GM12878 (cell line): ENCODE measurements around the gene TPCN2. TPM values are rescaled to one million over a fixed set of nuclear protein-coding genes. Genes with fewer than 3 reads are reported as not detected.

ENCODE experiments used
- ATAC-seq: fragments of 200-7000 bp; cut with Tn5 transposase; 3 replicates; pipeline ENCODE4 v1.9.1; 2020; ENCODE audit warnings: mild to moderate bottlenecking, moderate library complexity
- BruUV-seq: library from RNA; stranded (reverse); fragments of 400-500 nt; replicated peaks from 2 replicates; lab custom pipeline; 2021; lab: Mats Ljungman, UMichigan
- CTCF ChIA-PET: fragments of 300-600 bp; sonication (Branson Sonifier 250); formaldehyde crosslinking; extraction: SDS; loops from one replicate; lab custom pipeline; 2021; ENCODE audit warnings: inconsistent platforms; lab: Yijun Ruan, JAX
- POLR2A ChIA-PET: fragments of 350-600 bp; formaldehyde crosslinking; extraction: SDS; loops from one replicate; lab custom pipeline; 2021; ENCODE audit warnings: inconsistent platforms; lab: Charles Lee
- RAD21 ChIA-PET: fragments of 300-600 bp; sonication (Branson Sonifier 250); formaldehyde crosslinking; loops from one replicate; lab custom pipeline; 2023; ENCODE audit warnings: antibody characterized with exemption; ENCODE audit not compliant: unreplicated experiment; lab: Charles Lee
- SMC1A ChIA-PET: fragments of 300-600 bp; sonication (Branson Sonifier 250); formaldehyde crosslinking; loops from one replicate; lab custom pipeline; 2023; ENCODE audit not compliant: unreplicated experiment, uncharacterized antibody; lab: Charles Lee
- DNase-seq: peaks from one replicate; pipeline ENCODE4 v3.0.0-alpha.2; 2011; ENCODE audit warnings: low read depth, low spot score
- FAIRE-seq: peaks from 3 replicates; lab custom pipeline; 2011; peaks lifted over from hg19 to GRCh38; lab: Jason Lieb, UNC
- H2AFZ ChIP-seq: 2 replicates; pipeline ENCODE4 v1.6.0; 2011; ENCODE audit warnings: low read depth, low read length, control low read depth; ENCODE audit not compliant: control insufficient read depth
- H3K27ac ChIP-seq: 2 replicates; pipeline ENCODE4 v1.5.1; 2011; ENCODE audit warnings: control low read depth; ENCODE audit not compliant: control insufficient read depth, insufficient read depth
- H3K27me3 ChIP-seq, 2 experiments: replicated peaks in 1 of 2; 2 replicates each; pipeline versions ENCODE4 v1.6.0 to v1.6.1; 2011; ENCODE audit warnings: low read length in 1 of 2; ENCODE audit not compliant: control insufficient read depth in 2 of 2, insufficient read depth in 2 of 2
- H3K36me3 ChIP-seq, 2 experiments: 2 replicates each; pipeline ENCODE4 v1.5.1; 2011; ENCODE audit warnings: low read length in 1 of 2; ENCODE audit not compliant: control insufficient read depth in 2 of 2, insufficient read depth in 2 of 2
- H3K4me1 ChIP-seq: 2 replicates; pipeline ENCODE4 v1.6.1; 2011; ENCODE audit warnings: mild to moderate bottlenecking, low read length, moderate library complexity, mixed read lengths; ENCODE audit not compliant: control insufficient read depth, insufficient read depth
- H3K4me2 ChIP-seq: 2 replicates; pipeline ENCODE4 v1.6.0; 2011; ENCODE audit warnings: control low read depth; ENCODE audit not compliant: control insufficient read depth, insufficient read depth
- H3K4me3 ChIP-seq: fragments of 200-600 bp; sonication (generic); 2 replicates; pipeline ENCODE4 v1.5.1; 2016
- H3K79me2 ChIP-seq: 2 replicates; pipeline ENCODE4 v1.6.0; 2011; ENCODE audit warnings: low read length; ENCODE audit not compliant: control insufficient read depth, insufficient read depth
- H3K9ac ChIP-seq: 2 replicates; pipeline ENCODE4 v1.8.0; 2011; ENCODE audit warnings: low read length, control low read depth, mixed read lengths; ENCODE audit not compliant: control insufficient read depth, insufficient read depth
- H3K9me3 ChIP-seq: replicated peaks from 3 replicates; pipeline ENCODE4 v1.5.1; 2011; ENCODE audit warnings: mild to moderate bottlenecking, low read length; ENCODE audit not compliant: control insufficient read depth, insufficient read depth
- H4K20me1 ChIP-seq: 2 replicates; pipeline ENCODE4 v1.6.0; 2011; ENCODE audit not compliant: control insufficient read depth, insufficient read depth
- CBFB ChIP-seq: IDR thresholded peaks from 2 replicates; pipeline ENCODE4 v1.6.1; 2016; ENCODE audit warnings: antibody characterized with exemption, low read depth
- CBX5 ChIP-seq: sonication (generic); IDR thresholded peaks from 2 replicates; pipeline ENCODE4 v1.6.1; 2016; ENCODE audit warnings: low read depth, moderate library complexity, mild to moderate bottlenecking, inconsistent platforms
- CEBPB ChIP-seq, 2 experiments: fragments of 150-350 bp in 1 of 2; IDR thresholded peaks; 2 replicates each; pipeline ENCODE4 v1.6.1; 2012 to 2014; ENCODE audit warnings: low read depth in 2 of 2, low read length in 2 of 2, borderline replicate concordance in 1 of 2, inconsistent platforms in 1 of 2
- CHD4 ChIP-seq: fragments of 200-600 bp; sonication (generic); IDR thresholded peaks from 2 replicates; pipeline ENCODE4 v1.6.1; 2016; ENCODE audit warnings: mild to moderate bottlenecking
- EP300 ChIP-seq, 2 experiments: fragments of 150-350 bp in 1 of 2; IDR thresholded peaks; 2 replicates each; pipeline ENCODE4 v1.6.1; 2011 to 2012; ENCODE audit warnings: low read depth in 2 of 2, low read length in 2 of 2, borderline replicate concordance in 1 of 2, improper control_type of control experiment in 1 of 2, inconsistent platforms in 1 of 2; ENCODE audit not compliant: control insufficient read depth in 1 of 2
- FOXK2 ChIP-seq: fragments of 450-650 bp; IDR thresholded peaks from 2 replicates; pipeline ENCODE4 v1.6.1; 2017; ENCODE audit warnings: mild to moderate bottlenecking, moderate library complexity
- HDGF ChIP-seq: fragments of 450-650 bp; IDR thresholded peaks from 2 replicates; pipeline ENCODE4 v1.6.1; 2016; ENCODE audit warnings: antibody characterized with exemption
- IKZF2 ChIP-seq, 2 experiments: fragments of 450-650 bp; IDR thresholded peaks; 2 replicates each; pipeline ENCODE4 v1.6.1; 2017; ENCODE audit warnings: mild to moderate bottlenecking in 2 of 2, moderate library complexity in 2 of 2
- KDM1A ChIP-seq: fragments of 200-600 bp; sonication (generic); IDR thresholded peaks from 2 replicates; pipeline ENCODE4 v1.6.1; 2016; ENCODE audit warnings: borderline replicate concordance
- MEF2A ChIP-seq: IDR thresholded peaks from 2 replicates; pipeline ENCODE4 v1.6.1; 2011; ENCODE audit warnings: low read depth, mild to moderate bottlenecking, low read length, moderate library complexity; ENCODE audit not compliant: insufficient read depth
- MXI1 ChIP-seq: fragments of 150-350 bp; IDR thresholded peaks from 2 replicates; pipeline ENCODE4 v1.6.1; 2011; ENCODE audit warnings: low read depth, mild to moderate bottlenecking, inconsistent platforms, low read length, improper control_type of control experiment
- PAX5 ChIP-seq: IDR thresholded peaks from 2 replicates; pipeline ENCODE4 v1.6.1; 2011; ENCODE audit warnings: low read depth, low read length, borderline replicate concordance
- POLR2A ChIP-seq: IDR thresholded peaks from 2 replicates; pipeline ENCODE4 v1.6.1; 2011; ENCODE audit warnings: low read depth, mild to moderate bottlenecking, low read length
- POU2F2 ChIP-seq: IDR thresholded peaks from 3 replicates; pipeline ENCODE4 v1.6.1; 2011; ENCODE audit warnings: low read depth, mild to moderate bottlenecking, low read length, borderline replicate concordance
- ZNF207 ChIP-seq: fragments of 450-650 bp; IDR thresholded peaks from 2 replicates; pipeline ENCODE4 v1.6.1; 2014; ENCODE audit warnings: antibody characterized with exemption, mild to moderate bottlenecking, borderline replicate concordance
- ZNF217 ChIP-seq: fragments of 450-650 bp; IDR thresholded peaks from 2 replicates; pipeline ENCODE4 v1.6.1; 2017; ENCODE audit warnings: antibody characterized with exemption, mild to moderate bottlenecking
- ZZZ3 ChIP-seq: IDR thresholded peaks from 2 replicates; pipeline ENCODE4 v1.6.1; 2011; ENCODE audit warnings: low read depth; ENCODE audit not compliant: control insufficient read depth, insufficient read length
- WGBS: methylation state at CpG from one replicate; pipeline ENCODE4 v1.1.6; 2016; ENCODE audit warnings: low lambda C conversion rate; ENCODE audit not compliant: insufficient replicate concordance, insufficient coverage; ENCODE audit errors: missing lambda C conversion rate; 5-methylcytosine and 5-hydroxymethylcytosine counted together
- in situ Hi-C: fragments of 300-500 bp; cut with MboI; formaldehyde crosslinking; loops from 9 replicates; pipeline ENCODE4 v1.14.3; 2018; ENCODE audit warnings: mixed read lengths
- intact Hi-C: fragments of 100-400 bp; cut with micrococcal nuclease; formaldehyde crosslinking; loops from one replicate; pipeline ENCODE4 v1.14.2; 2022; ENCODE audit not compliant: unreplicated experiment
- polyA plus RNA-seq, 11 experiments: library from polyadenylated mRNA; depleted of rRNA in 4 of 11; unstranded in 6 of 11; stranded (reverse) in 5 of 11; fragments of >200 nt; fragmentation: Nextera tagmentation in 4 of 11; fragmentation: Illumina TruSeq in 1 of 11; extraction: Ambion mirVana in 4 of 11; extraction: Trizol in 1 of 11; gene quantifications; 1 replicate in 1 of 11; 2 replicates in 10 of 11; pipeline versions ENCODE4 v1.2.1 to v1.2.3, GENCODE V29; 2011 to 2016; ENCODE audit warnings: inconsistent platforms in 2 of 11, missing spikeins in 2 of 11, low read depth in 1 of 11
- total RNA-seq, 4 experiments: library from RNA; depleted of rRNA in 3 of 4; stranded (reverse); fragments of >200 nt in 3 of 4; fragmentation: Illumina TruSeq in 1 of 4; extraction: Trizol in 1 of 4; gene quantifications; 2 replicates each; pipeline versions ENCODE4 v1.2.1 to v1.2.3, GENCODE V29; 2013 to 2021
- TF ChIP-seq, protein P1 (sequence below): IDR thresholded peaks from 2 replicates; pipeline ENCODE4 v1.6.1; 2011; ENCODE audit warnings: low read depth, low read length, improper control_type of control experiment, borderline replicate concordance
- TF ChIP-seq, protein P2 (sequence below), 3 experiments: IDR thresholded peaks in 2 of 3; conservative IDR thresholded peaks in 1 of 3; 2 replicates each; pipeline ENCODE4 v1.5.1; 2011; ENCODE audit warnings: low read depth in 3 of 3, low read length in 3 of 3, mild to moderate bottlenecking in 3 of 3, control low read depth in 2 of 3, moderate library complexity in 2 of 3, inconsistent platforms in 1 of 3, mixed read lengths in 1 of 3; ENCODE audit not compliant: control insufficient read depth in 2 of 3, insufficient read depth in 1 of 3; ENCODE audit errors: extremely low read depth in 1 of 3

TPCN2 gene
- total and polyA plus RNA-seq, 10 of the 15 experiments (the other 5 are each of a cell fraction or from before 2014, with no cell fraction given) = 1.7 to 18.4 (median 8.4) TPM

DNA sequence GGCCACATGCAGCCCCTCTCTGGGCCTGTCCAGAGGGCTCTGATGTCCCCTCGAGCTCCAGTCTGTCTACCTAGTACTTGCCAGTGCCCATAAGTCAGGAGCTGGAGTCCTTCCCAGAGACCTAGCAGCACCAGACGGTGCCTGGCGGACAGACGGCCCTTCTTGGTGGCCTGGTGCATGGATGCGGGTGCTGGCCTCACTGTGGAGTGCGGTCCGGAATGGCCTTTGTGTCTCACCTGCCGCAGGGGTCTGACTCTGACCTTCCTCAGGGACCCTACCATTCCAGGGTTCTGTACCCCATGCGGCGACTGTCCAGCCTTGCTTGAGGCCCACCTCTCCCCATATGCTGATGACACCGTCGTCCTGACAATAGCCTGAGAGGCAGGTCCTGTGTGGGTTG, 77.6 kb downstream of the TPCN2 start:
- Histone ChIP-seq H3K9me3 (peaks cover 2% of the 10 kb centered on the region; the same call in 2 of the 3 replicates), H3K4me1 (peaks cover 19% of the 10 kb centered on the region), H3K4me2 (no peak overlapping the region), H3K27me3 (no peaks in the 10 kb centered on the region), H3K9ac (no peak overlapping the region), H3K27ac (no peak overlapping the region), H4K20me1 (no peaks in the 10 kb centered on the region), H3K79me2 (no peaks in the 10 kb centered on the region), H3K36me3 (no peaks in the 10 kb centered on the region), H2AFZ (no peak overlapping the region), H3K4me3 (no peak overlapping the region)
- FAIRE-seq = no peak
- DNase-seq = no peak
- ChIA-PET CTCF (no interaction called here), RAD21 (no interaction called here), SMC1A (no interaction called here), POLR2A (no interaction called here)
- no peak for ATAC-seq
- WGBS = 75% methylated on average over 12 of the region's 12 CpGs
- in situ Hi-C loops (no loop called here), intact Hi-C loops (no loop called here)
- no TSS peak for BruUV-seq
- TF ChIP-seq MXI1 (no peak), EP300 (IDR thresholded peaks at IDR 0.05; ENCODE audit: borderline replicate concordance in 1 of 2, control insufficient read depth in 1 of 2, low read depth in 2 of 2, low read length in 2 of 2) (no peak), FOXK2 (no peak), ZZZ3 (no peak), HDGF (no peak), POU2F2 (no peak), IKZF2 (IDR thresholded peaks at IDR 0.05) (no peak), CEBPB (IDR thresholded peaks at IDR 0.05; ENCODE audit: borderline replicate concordance in 1 of 2, low read depth in 2 of 2, low read length in 2 of 2) (no peak), CBX5 (no peak), KDM1A (no peak), ZNF217 (no peak), PAX5 (no peak), CBFB (no peak), CHD4 (no peak), ZNF207 (no peak), POLR2A (no peak), MEF2A (no peak)
- TF ChIP-seq, protein P1, sequence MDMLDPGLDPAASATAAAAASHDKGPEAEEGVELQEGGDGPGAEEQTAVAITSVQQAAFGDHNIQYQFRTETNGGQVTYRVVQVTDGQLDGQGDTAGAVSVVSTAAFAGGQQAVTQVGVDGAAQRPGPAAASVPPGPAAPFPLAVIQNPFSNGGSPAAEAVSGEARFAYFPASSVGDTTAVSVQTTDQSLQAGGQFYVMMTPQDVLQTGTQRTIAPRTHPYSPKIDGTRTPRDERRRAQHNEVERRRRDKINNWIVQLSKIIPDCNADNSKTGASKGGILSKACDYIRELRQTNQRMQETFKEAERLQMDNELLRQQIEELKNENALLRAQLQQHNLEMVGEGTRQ = no peak
- TF ChIP-seq, protein P2, sequence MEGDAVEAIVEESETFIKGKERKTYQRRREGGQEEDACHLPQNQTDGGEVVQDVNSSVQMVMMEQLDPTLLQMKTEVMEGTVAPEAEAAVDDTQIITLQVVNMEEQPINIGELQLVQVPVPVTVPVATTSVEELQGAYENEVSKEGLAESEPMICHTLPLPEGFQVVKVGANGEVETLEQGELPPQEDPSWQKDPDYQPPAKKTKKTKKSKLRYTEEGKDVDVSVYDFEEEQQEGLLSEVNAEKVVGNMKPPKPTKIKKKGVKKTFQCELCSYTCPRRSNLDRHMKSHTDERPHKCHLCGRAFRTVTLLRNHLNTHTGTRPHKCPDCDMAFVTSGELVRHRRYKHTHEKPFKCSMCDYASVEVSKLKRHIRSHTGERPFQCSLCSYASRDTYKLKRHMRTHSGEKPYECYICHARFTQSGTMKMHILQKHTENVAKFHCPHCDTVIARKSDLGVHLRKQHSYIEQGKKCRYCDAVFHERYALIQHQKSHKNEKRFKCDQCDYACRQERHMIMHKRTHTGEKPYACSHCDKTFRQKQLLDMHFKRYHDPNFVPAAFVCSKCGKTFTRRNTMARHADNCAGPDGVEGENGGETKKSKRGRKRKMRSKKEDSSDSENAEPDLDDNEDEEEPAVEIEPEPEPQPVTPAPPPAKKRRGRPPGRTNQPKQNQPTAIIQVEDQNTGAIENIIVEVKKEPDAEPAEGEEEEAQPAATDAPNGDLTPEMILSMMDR (IDR thresholded peaks at IDR 0.05 in 2 of 3, conservative IDR thresholded peaks at IDR 0.05 in 1 of 3; ENCODE audit: control insufficient read depth in 2 of 3, extremely low read depth in 1 of 3, insufficient read depth in 1 of 3, low read depth in 3 of 3, low read length in 3 of 3) = no peak
